Lower lobe of right lung (tissue), 2 donors: ENCODE measurements around the gene VAT1L. TPM values are rescaled to one million over a fixed set of nuclear protein-coding genes. Genes with fewer than 3 reads are reported as not detected.
"Not testable (repeated sequence)": the region's sequence is repeated elsewhere in the genome, so short reads cannot be mapped to it uniquely, and the experiment has no call there.

Experiments used
- ATAC-seq, 2 donors: fragments of 200-7000 bp; cut with Tn5 transposase; one replicate each; pipeline ENCODE4 v1.9.1; 2020 to 2022; ENCODE audit warnings: mild to moderate bottlenecking in 2 of 2, moderate library complexity in 2 of 2
- DNase-seq: peaks from one replicate; pipeline ENCODE4 v3.0.0-alpha.2; 2020
- H3K27ac ChIP-seq: fragments of 200-600 bp; one replicate; pipeline ENCODE4 v1.8.0; 2022
- H3K27me3 ChIP-seq: fragments of 200-600 bp; one replicate; pipeline ENCODE4 v1.8.0; 2022; ENCODE audit warnings: low read depth
- H3K36me3 ChIP-seq: fragments of 200-600 bp; one replicate; pipeline ENCODE4 v1.8.0; 2022; ENCODE audit warnings: mild to moderate bottlenecking
- H3K4me1 ChIP-seq: fragments of 200-600 bp; one replicate; pipeline ENCODE4 v1.8.0; 2022
- H3K4me3 ChIP-seq: fragments of 200-600 bp; one replicate; pipeline ENCODE4 v1.8.0; 2022; ENCODE audit warnings: mild to moderate bottlenecking
- H3K9me3 ChIP-seq: fragments of 200-600 bp; one replicate; pipeline ENCODE4 v1.8.0; 2022
- intact Hi-C: fragments of 100-400 bp; cut with DNase I; formaldehyde crosslinking; loops from one replicate; pipeline ENCODE4 v1.11.0; 2022
- total RNA-seq: library from RNA; stranded (reverse); fragmentation: NEBNext Ultra II Directional; extraction: Animal tissue kit (Norgen Biotek cat#: 25700); gene quantifications from one replicate; pipeline ENCODE4 v1.2.1, GENCODE V29; 2021
- TF ChIP-seq, protein P1 (sequence below): fragments of 200-600 bp; IDR thresholded peaks from one replicate; pipeline ENCODE4 v1.8.0; 2022; ENCODE audit warnings: antibody characterized with exemption, mild to moderate bottlenecking
- donor health status: DM: no; HTN: yes; CAD: no; lungs with severe emphysema.

The VAT1L gene
- total RNA-seq, 1 donor from 2014 or later = 0.38 TPM

DNA sequence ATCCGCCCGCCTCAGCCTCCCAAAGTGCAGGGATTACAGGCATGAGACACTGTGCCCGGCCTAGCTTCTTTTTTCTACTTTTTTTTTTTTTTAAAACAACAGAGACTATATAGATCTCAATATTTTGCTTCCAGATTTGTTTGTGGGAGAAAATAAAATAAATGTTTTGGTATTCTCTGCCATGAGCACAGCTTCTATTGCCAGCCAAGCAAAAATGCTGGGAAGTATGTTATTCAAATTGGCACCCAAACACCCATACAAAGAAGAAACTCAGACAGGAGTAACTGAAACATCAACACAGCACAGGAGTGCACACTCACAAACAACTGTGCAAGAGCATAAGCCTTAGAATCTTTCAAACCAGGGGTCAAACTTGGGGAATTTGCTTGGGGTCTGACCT, 196.7 kb downstream of the VAT1L start:
- H3K4me1 ChIP-seq = no peaks in the 10 kb centered on the region
- no peaks in the 10 kb centered on the region for H3K9me3 ChIP-seq
- TF ChIP-seq, protein P1, sequence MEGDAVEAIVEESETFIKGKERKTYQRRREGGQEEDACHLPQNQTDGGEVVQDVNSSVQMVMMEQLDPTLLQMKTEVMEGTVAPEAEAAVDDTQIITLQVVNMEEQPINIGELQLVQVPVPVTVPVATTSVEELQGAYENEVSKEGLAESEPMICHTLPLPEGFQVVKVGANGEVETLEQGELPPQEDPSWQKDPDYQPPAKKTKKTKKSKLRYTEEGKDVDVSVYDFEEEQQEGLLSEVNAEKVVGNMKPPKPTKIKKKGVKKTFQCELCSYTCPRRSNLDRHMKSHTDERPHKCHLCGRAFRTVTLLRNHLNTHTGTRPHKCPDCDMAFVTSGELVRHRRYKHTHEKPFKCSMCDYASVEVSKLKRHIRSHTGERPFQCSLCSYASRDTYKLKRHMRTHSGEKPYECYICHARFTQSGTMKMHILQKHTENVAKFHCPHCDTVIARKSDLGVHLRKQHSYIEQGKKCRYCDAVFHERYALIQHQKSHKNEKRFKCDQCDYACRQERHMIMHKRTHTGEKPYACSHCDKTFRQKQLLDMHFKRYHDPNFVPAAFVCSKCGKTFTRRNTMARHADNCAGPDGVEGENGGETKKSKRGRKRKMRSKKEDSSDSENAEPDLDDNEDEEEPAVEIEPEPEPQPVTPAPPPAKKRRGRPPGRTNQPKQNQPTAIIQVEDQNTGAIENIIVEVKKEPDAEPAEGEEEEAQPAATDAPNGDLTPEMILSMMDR = no peak
- no peaks in the 10 kb centered on the region for H3K36me3 ChIP-seq
- intact Hi-C loops = no loop called here
- no peak for ATAC-seq
- no peak overlapping the region for H3K27ac ChIP-seq
- no peak overlapping the region for H3K4me3 ChIP-seq
- no peak for DNase-seq
- no peaks in the 10 kb centered on the region for H3K27me3 ChIP-seq

DNA sequence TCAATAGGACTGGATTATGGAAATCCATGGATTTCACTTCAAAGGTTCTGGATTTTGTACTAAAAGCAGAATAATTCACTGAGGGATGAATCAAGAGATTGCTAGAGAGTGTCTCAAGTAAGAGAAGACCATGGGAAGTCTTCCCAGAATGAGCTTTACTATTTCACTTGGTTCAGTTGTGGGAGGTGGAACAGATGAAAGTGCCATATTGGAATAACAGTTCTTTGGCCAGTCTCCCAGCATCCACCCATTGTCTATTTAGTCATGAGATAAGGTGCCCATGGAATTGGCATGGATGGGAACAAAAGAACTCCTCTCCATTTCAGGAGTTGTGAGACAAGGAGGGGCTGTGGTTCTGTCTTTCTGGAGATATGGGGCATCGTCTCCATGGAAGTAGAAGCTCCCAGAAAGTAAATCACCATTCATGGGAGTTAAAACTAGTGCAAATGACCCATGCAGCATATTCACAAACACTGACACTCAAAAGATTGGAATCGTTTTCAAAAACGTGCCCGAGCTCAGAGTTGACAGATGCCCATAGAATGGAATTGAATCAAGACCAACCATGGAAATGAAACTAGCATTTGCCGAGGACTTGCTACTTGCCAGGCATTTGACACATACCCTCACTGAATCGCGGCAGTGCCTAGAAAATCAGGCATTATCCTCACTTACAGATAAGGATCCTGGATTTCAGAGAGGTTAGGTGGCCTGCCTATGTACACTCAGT, 197.8 kb downstream of the VAT1L start:
- H3K9me3 ChIP-seq = no peaks in the 10 kb centered on the region
- H3K4me3 ChIP-seq = no peak overlapping the region
- TF ChIP-seq, protein P1 = no peak
- DNase-seq = no peak
- no peak for ATAC-seq
- H3K27me3 ChIP-seq = no peaks in the 10 kb centered on the region
- no peaks in the 10 kb centered on the region for H3K36me3 ChIP-seq
- intact Hi-C loops = no loop called here
- H3K4me1 ChIP-seq = no peaks in the 10 kb centered on the region
- H3K27ac ChIP-seq = no peak overlapping the region

DNA sequence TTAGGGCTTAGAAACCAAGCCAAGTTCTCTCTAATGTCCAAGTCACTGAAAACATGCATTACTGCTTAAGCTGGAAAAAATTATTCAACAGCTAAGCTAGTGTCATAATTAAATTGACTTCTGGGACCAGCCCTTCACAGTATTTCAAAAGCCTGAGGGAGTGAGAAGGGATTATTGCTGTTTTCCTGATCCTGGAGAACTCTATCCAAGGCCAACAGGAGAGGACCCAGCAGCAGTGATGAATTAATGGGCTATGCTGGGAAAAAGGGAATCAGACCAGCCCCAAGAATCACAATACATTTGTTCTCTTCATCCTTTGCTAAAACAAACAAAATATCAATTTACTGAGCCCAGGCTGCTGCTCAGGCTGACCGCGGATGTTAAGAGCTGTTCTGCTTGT, 199.4 kb downstream of the VAT1L start:
- no peaks in the 10 kb centered on the region for H3K4me1 ChIP-seq
- ATAC-seq (no peak), DNase-seq (no peak)
- H3K9me3 ChIP-seq = no peaks in the 10 kb centered on the region
- intact Hi-C loops = no loop called here
- H3K4me3 ChIP-seq = no peak overlapping the region
- H3K36me3 ChIP-seq = no peaks in the 10 kb centered on the region
- TF ChIP-seq, protein P1 = no peak
- H3K27ac ChIP-seq = no peak overlapping the region
- no peaks in the 10 kb centered on the region for H3K27me3 ChIP-seq

DNA sequence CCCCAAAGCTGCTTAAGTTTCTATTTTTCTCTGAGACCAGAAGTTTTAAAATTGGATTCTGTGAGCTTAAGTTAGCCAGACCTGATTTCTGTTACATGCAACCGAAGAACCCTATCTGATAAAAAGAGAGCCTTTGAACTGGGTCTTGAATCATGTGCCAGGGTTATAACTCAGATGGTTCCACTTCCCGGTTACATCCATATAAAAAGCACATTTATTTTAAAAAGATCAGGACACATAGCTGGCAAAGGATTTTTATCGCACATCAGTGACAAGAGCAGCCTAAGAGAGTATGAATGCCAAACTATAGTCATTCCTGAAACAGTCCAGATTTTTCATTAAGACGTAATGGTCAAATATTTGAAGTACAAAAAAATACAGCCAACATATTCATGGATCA, 201.5 kb downstream of the VAT1L start:
- no peaks in the 10 kb centered on the region for H3K27me3 ChIP-seq
- H3K4me3 ChIP-seq = no peak overlapping the region
- TF ChIP-seq, protein P1 = no peak
- no peaks in the 10 kb centered on the region for H3K9me3 ChIP-seq
- no peaks in the 10 kb centered on the region for H3K4me1 ChIP-seq
- H3K27ac ChIP-seq = no peak overlapping the region
- intact Hi-C loops = no loop called here
- DNase-seq = no peak
- ATAC-seq = no peak
- no peaks in the 10 kb centered on the region for H3K36me3 ChIP-seq

DNA sequence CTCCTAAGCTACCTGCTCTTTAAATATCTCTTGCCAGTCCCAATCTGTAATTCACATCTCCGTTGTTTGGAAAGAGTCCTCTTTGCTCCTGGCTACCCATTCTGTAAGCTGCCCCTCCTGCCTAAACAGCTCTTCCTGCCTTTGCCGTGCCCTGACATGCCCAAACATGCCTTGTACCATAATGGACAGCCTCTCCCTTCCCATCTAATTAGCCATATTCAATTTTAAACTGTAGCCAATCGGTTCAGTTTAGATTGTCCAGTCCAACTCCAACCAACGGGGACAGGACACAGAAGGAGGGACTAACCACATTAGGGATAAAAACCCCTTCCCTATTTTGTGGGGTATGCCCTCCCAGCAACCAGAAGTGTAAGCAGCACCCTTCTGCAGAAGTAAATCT, 203.3 kb downstream of the VAT1L start:
- no peaks in the 10 kb centered on the region for H3K4me1 ChIP-seq
- no peaks in the 10 kb centered on the region for H3K27me3 ChIP-seq
- intact Hi-C loops = no loop called here
- ATAC-seq (no peak), DNase-seq (no peak)
- no peak overlapping the region for H3K4me3 ChIP-seq
- H3K9me3 ChIP-seq = no peaks in the 10 kb centered on the region
- H3K36me3 ChIP-seq = no peaks in the 10 kb centered on the region
- TF ChIP-seq, protein P1 = no peak
- H3K27ac ChIP-seq = no peak overlapping the region

DNA sequence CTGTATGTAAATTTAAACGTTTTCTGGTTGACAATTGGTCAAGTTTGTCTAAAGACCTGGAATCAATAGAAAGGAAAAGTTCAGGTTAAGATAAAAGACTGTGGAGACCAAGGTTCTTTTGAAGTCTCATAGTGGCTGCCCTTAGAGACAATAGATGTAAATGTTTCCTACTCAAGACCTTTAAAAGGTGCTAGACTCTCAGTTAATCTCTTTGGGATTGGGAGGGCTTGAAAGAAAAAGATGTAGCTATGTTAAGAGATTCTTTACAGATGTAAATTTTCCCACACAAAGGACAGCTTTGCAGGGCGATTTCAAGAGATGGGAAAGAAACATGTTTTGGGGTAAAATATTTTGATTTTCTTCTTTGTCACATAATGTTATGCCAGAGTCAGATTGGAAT, 204.0 kb downstream of the VAT1L start:
- H3K4me1 ChIP-seq = not testable (repeated sequence)

More for the DNA sequence above, 204.0 kb downstream of the VAT1L start:
- intact Hi-C loops, H3K36me3 ChIP-seq, DNase-seq, H3K27ac ChIP-seq, H3K4me3 ChIP-seq, H3K27me3 ChIP-seq, ATAC-seq, H3K9me3 ChIP-seq: not testable (repeated sequence)
